WTC11 (cell line): ENCODE data around the gene PHF12.

Experiments
- AFF4 ChIP-seq: sonication (generic); formaldehyde crosslinking; IDR thresholded peaks from 2 replicates; pipeline ENCODE4 v1.8.1; 2023; ENCODE audit warnings: mild to moderate bottlenecking, missing genetic modification reagents, borderline replicate concordance
- CTCF ChIP-seq: fragments of 200-600 bp; IDR thresholded peaks from 2 replicates; pipeline ENCODE4 v1.8.0; 2022; ENCODE audit warnings: antibody characterized with exemption
- E2F4 ChIP-seq: sonication (generic); formaldehyde crosslinking; IDR thresholded peaks from 2 replicates; pipeline ENCODE4 v1.8.1; 2022; ENCODE audit warnings: low read depth, mild to moderate bottlenecking, moderate library complexity, missing genetic modification reagents, borderline replicate concordance
- ZNF281 ChIP-seq: sonication (generic); formaldehyde crosslinking; IDR thresholded peaks from 2 replicates; pipeline ENCODE4 v1.8.0; 2023; ENCODE audit warnings: mild to moderate bottlenecking, missing genetic modification reagents

GRCh38 chr17:28959471-28959871 is 8.2 kb upstream of the PHF12 start:
- TF ChIP-seq CTCF (no peak), ZNF281 (CRISPR knock-in tag) (no peak), AFF4 (no peak), E2F4 (CRISPR knock-in tag) (no peak)
